Hepatocyte (in vitro differentiated cells): ENCODE measurements around the gene DNLZ. TPM values are rescaled to one million over a fixed set of nuclear protein-coding genes. Genes with fewer than 3 reads are reported as not detected.

Experiments used
- DNase-seq: peaks from one replicate; pipeline ENCODE4 v3.0.0-alpha.2; 2016; ENCODE audit warnings: low spot score
- H2AFZ ChIP-seq: fragments of 200-600 bp; sonication (generic); 2 replicates; pipeline ENCODE4 v1.6.0; 2016; ENCODE audit warnings: antibody characterized with exemption, mild to moderate bottlenecking
- H3K27ac ChIP-seq: fragments of 200-600 bp; sonication (generic); 2 replicates; pipeline ENCODE4 v1.5.1; 2016; ENCODE audit warnings: mild to moderate bottlenecking
- H3K27me3 ChIP-seq: fragments of 200-600 bp; sonication (generic); 2 replicates; pipeline ENCODE4 v1.6.1; 2016
- H3K36me3 ChIP-seq: fragments of 200-600 bp; sonication (generic); replicated peaks from 2 replicates; pipeline ENCODE4 v1.5.1; 2016; ENCODE audit warnings: low read depth; ENCODE audit not compliant: insufficient read depth
- H3K4me1 ChIP-seq: fragments of 200-600 bp; sonication (generic); 2 replicates; pipeline ENCODE4 v1.5.1; 2016; ENCODE audit warnings: mild to moderate bottlenecking, moderate library complexity; ENCODE audit not compliant: insufficient read depth
- H3K4me2 ChIP-seq: fragments of 200-600 bp; sonication (generic); 2 replicates; pipeline ENCODE4 v1.6.0; 2016
- H3K4me3 ChIP-seq: fragments of 200-600 bp; sonication (generic); 2 replicates; pipeline ENCODE4 v1.5.1; 2016; ENCODE audit warnings: mild to moderate bottlenecking
- H3K79me2 ChIP-seq: fragments of 200-600 bp; sonication (generic); 2 replicates; pipeline ENCODE4 v1.6.0; 2017; ENCODE audit warnings: mild to moderate bottlenecking
- H3K9me2 ChIP-seq: fragments of 200-600 bp; sonication (generic); replicated peaks from 2 replicates; pipeline ENCODE4 v1.6.0; 2017; ENCODE audit warnings: mild to moderate bottlenecking; ENCODE audit not compliant: insufficient read depth
- H3K9me3 ChIP-seq: fragments of 200-600 bp; sonication (generic); 2 replicates; pipeline ENCODE4 v1.5.1; 2016; ENCODE audit warnings: low read depth, mild to moderate bottlenecking
- H4K20me1 ChIP-seq: fragments of 200-600 bp; sonication (generic); 2 replicates; pipeline ENCODE4 v1.6.0; 2016; ENCODE audit warnings: mild to moderate bottlenecking; ENCODE audit not compliant: insufficient read depth, poor library complexity, severe bottlenecking
- CTCF ChIP-seq: fragments of 200-600 bp; sonication (generic); IDR thresholded peaks from 2 replicates; pipeline ENCODE4 v1.5.1; 2016; ENCODE audit warnings: antibody characterized with exemption, mild to moderate bottlenecking; ENCODE audit not compliant: poor library complexity
- EZH2 ChIP-seq: fragments of 200-600 bp; sonication (generic); IDR thresholded peaks from 2 replicates; pipeline ENCODE4 v1.6.1; 2016; ENCODE audit warnings: antibody characterized with exemption, mild to moderate bottlenecking, borderline replicate concordance
- EZH2phosphoT487 ChIP-seq: fragments of 200-600 bp; sonication (generic); IDR thresholded peaks from one replicate; pipeline ENCODE4 v1.6.1; 2018; ENCODE audit warnings: antibody characterized with exemption, mild to moderate bottlenecking, low read depth, moderate library complexity; ENCODE audit not compliant: unreplicated experiment, severe bottlenecking
- WGBS: methylation state at CpG from one replicate; pipeline ENCODE4 v1.1.6; 2016; ENCODE audit warnings: low lambda C conversion rate; ENCODE audit errors: missing lambda C conversion rate; 5-methylcytosine and 5-hydroxymethylcytosine counted together
- polyA plus RNA-seq: library from polyadenylated mRNA; unstranded; fragments of >200 nt; fragmentation: Nextera tagmentation; extraction: Ambion mirVana; gene quantifications from 2 replicates; pipeline ENCODE4 v1.2.1, GENCODE V29; 2016
- total RNA-seq: library from RNA; depleted of rRNA; stranded (reverse); fragments of >200 nt; gene quantifications from 2 replicates; pipeline ENCODE4 v1.2.3, GENCODE V29; 2014

Gene DNLZ
- total and polyA plus RNA-seq, 2 experiments from 2014 or later = 21.5 to 24.3 TPM

- Histone ChIP-seq H3K9me3 (no peaks in the 10 kb centered on the region), H3K27ac (no peak overlapping the region), H3K4me2 (no peak overlapping the region), H4K20me1 (no peaks in the 10 kb centered on the region), H3K36me3 (no peaks in the 10 kb centered on the region), H3K9me2 (no peaks in the 10 kb centered on the region), H2AFZ (no peak overlapping the region), H3K27me3 (no peaks in the 10 kb centered on the region), H3K4me3 (no peak overlapping the region), H3K4me1 (peaks cover 12% of the 10 kb centered on the region), H3K79me2 (no peaks in the 10 kb centered on the region)
- 94% methylated on average over 14 of the region's 14 CpGs for WGBS
- TF ChIP-seq EZH2phosphoT487 = no peak
- no peak for TF ChIP-seq EZH2
- TF ChIP-seq CTCF = no peak
- no peak for DNase-seq
Observed at GRCh38 chr9:136348691-136349090, 14.9 kb downstream of the DNLZ start.

- TF ChIP-seq EZH2 (no peak), CTCF (no peak), EZH2phosphoT487 (no peak)
- H3K27me3 ChIP-seq = no peaks in the 10 kb centered on the region
- H3K4me3 ChIP-seq = no peak overlapping the region
- no peak for DNase-seq
- H2AFZ ChIP-seq = no peak overlapping the region
- 86% methylated on average over 31 of the region's 34 CpGs for WGBS
- no peaks in the 10 kb centered on the region for H3K9me3 ChIP-seq
- no peak overlapping the region for H3K4me2 ChIP-seq
- H3K79me2 ChIP-seq = no peaks in the 10 kb centered on the region
- H3K36me3 ChIP-seq = no peaks in the 10 kb centered on the region
- H3K27ac ChIP-seq = no peak overlapping the region
- no peaks in the 10 kb centered on the region for H4K20me1 ChIP-seq
- H3K9me2 ChIP-seq = no peaks in the 10 kb centered on the region
- peaks cover 19% of the 10 kb centered on the region for H3K4me1 ChIP-seq
Observed at GRCh38 chr9:136347472-136348256, 15.9 kb downstream of the DNLZ start.

GRCh38 chr9:136346927-136347465, 16.5 kb downstream of the DNLZ start:
- Histone ChIP-seq H2AFZ (no peak overlapping the region), H3K9me2 (no peaks in the 10 kb centered on the region), H3K79me2 (no peaks in the 10 kb centered on the region), H3K4me3 (no peak overlapping the region), H3K4me2 (no peak overlapping the region), H3K27me3 (no peaks in the 10 kb centered on the region), H3K9me3 (no peaks in the 10 kb centered on the region), H3K36me3 (no peaks in the 10 kb centered on the region), H3K4me1 (peaks cover 25% of the 10 kb centered on the region), H3K27ac (no peak overlapping the region), H4K20me1 (no peaks in the 10 kb centered on the region)
- no peak for DNase-seq
- no peak for TF ChIP-seq EZH2
- no peak for TF ChIP-seq EZH2phosphoT487
- no peak for TF ChIP-seq CTCF
- WGBS = 97% methylated on average over 17 of the region's 20 CpGs
